Adipocyte (in vitro differentiated cells): Measurements from ENCODE around the gene MYLK4.

ENCODE experiments used
- DNase-seq: peaks from one replicate; pipeline ENCODE4 v3.0.0-alpha.2; 2015; ENCODE audit warnings: low read depth
- H3K27me3 ChIP-seq: replicated peaks from 2 replicates; pipeline ENCODE4 v1.7.0; 2013; ENCODE audit warnings: mild to moderate bottlenecking, low read length, moderate library complexity; ENCODE audit not compliant: control insufficient read depth, insufficient read depth
- H3K36me3 ChIP-seq: 2 replicates; pipeline ENCODE4 v1.7.0; 2013; ENCODE audit warnings: low read length, mild to moderate bottlenecking, moderate library complexity; ENCODE audit not compliant: control insufficient read depth, insufficient read depth, severe bottlenecking
- H3K4me1 ChIP-seq: 2 replicates; pipeline ENCODE4 v1.7.0; 2013; ENCODE audit warnings: mild to moderate bottlenecking, low read length, moderate library complexity; ENCODE audit not compliant: control insufficient read depth, insufficient read depth
- H3K4me3 ChIP-seq: 2 replicates; pipeline ENCODE4 v1.7.0; 2013; ENCODE audit warnings: mild to moderate bottlenecking, low read length, moderate library complexity
- H3K9ac ChIP-seq: 2 replicates; pipeline ENCODE4 v1.7.0; 2013; ENCODE audit warnings: mild to moderate bottlenecking, low read length, moderate library complexity
- H3K9me3 ChIP-seq: 2 replicates; pipeline ENCODE4 v1.7.0; 2013; ENCODE audit warnings: mild to moderate bottlenecking, low read length, moderate library complexity; ENCODE audit not compliant: control insufficient read depth

The MYLK4 gene

DNA sequence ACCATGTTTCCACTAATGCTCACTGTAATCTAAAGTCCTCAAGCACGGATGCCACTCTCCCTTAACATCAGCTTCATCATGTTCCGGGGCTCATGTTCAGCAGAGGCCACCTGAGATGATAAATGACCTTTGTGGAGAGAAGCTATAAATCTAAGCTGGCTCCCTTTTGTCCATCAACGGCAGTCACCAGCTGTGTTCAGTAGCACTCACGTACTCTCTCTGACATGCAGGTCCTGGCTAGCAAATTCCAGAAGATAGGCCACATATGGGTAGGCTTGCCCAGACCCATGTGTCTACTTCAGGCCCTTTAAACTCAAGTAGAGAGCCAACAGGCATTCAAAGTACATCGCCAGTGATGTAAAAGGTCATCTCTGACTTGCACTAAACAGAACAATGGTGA, 38.6 kb downstream of the MYLK4 start:
- no peaks in the 10 kb centered on the region for H3K36me3 ChIP-seq
- peaks cover 10% of the 10 kb centered on the region for H3K4me1 ChIP-seq
- H3K9ac ChIP-seq: no peak overlapping the region
- H3K4me3 ChIP-seq: no peak overlapping the region
- no peak for DNase-seq
- peaks cover 14% of the 10 kb centered on the region for H3K9me3 ChIP-seq
- no peaks in the 10 kb centered on the region for H3K27me3 ChIP-seq

DNA sequence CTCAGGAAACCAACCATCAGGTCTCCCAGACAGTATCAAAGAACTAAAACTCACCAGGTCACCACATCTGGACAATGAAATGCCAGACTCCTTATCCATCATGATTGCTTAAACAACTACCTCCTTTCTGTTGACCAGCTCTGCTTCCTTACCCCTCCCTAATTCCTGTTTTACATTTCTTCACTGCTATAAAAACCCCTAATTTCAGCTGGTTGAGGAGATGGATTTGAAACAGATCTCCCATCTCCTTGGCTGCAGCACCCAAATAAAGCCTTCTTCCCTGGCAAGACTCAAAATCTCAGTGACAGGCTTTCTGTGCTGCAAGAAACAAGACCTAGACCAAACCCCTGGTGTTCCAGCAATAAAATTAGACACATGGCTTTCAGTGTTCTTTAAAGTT, 40.3 kb downstream of the MYLK4 start:
- no peak overlapping the region for H3K9ac ChIP-seq
- no peak for DNase-seq
- peaks cover 10% of the 10 kb centered on the region for H3K4me1 ChIP-seq
- H3K4me3 ChIP-seq: no peak overlapping the region
- peaks cover 14% of the 10 kb centered on the region for H3K9me3 ChIP-seq
- H3K36me3 ChIP-seq: no peaks in the 10 kb centered on the region
- no peaks in the 10 kb centered on the region for H3K27me3 ChIP-seq

DNA sequence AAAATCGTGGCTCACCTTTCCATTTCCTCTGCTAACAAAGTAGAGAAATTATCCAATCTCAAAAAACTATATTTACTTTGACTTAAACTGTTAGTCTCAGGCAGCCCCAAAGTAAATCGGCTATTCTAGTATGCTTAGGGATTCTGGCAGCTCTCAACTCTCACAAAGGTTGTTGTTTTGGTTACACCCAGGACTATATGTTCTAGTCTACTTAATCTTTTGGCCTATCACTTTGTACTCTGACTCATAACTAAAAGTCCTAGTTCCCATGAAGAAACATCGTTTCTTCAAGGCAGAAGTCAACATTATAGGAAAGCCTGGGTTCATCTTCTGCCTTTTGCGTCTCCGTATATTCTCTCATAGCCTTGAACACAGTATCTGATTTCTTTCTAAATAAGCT, 42.3 kb downstream of the MYLK4 start:
- Histone ChIP-seq H3K9ac (no peak overlapping the region), H3K4me3 (no peak overlapping the region), H3K36me3 (no peaks in the 10 kb centered on the region), H3K27me3 (no peaks in the 10 kb centered on the region), H3K9me3 (peaks cover 14% of the 10 kb centered on the region), H3K4me1 (no peaks in the 10 kb centered on the region)
- peak; percentile 61 for DNase-seq

- DNase-seq: no peak
- Histone ChIP-seq H3K4me3 (no peak overlapping the region), H3K9me3 (peaks cover 14% of the 10 kb centered on the region), H3K36me3 (no peaks in the 10 kb centered on the region), H3K4me1 (no peaks in the 10 kb centered on the region), H3K27me3 (no peaks in the 10 kb centered on the region), H3K9ac (no peak overlapping the region)
These were observed 44.2 kb downstream of the MYLK4 start for GRCh38 chr6:2706558-2706957.

- peaks cover 3% of the 10 kb centered on the region for H3K9me3 ChIP-seq
- H3K9ac ChIP-seq: no peak overlapping the region
- H3K27me3 ChIP-seq: no peaks in the 10 kb centered on the region
- no peak overlapping the region for H3K4me3 ChIP-seq
- DNase-seq: no peak
- no peaks in the 10 kb centered on the region for H3K36me3 ChIP-seq
- no peaks in the 10 kb centered on the region for H3K4me1 ChIP-seq
These were observed 45.5 kb downstream of the MYLK4 start for GRCh38 chr6:2705256-2705655.

GRCh38 chr6:2697291-2697690, 53.4 kb downstream of the MYLK4 start:
- no peaks in the 10 kb centered on the region for H3K9me3 ChIP-seq
- DNase-seq: no peak

GRCh38 chr6:2695454-2696095, 55.1 kb downstream of the MYLK4 start:
- no peak overlapping the region for H3K4me3 ChIP-seq
- no peaks in the 10 kb centered on the region for H3K9me3 ChIP-seq
- no peaks in the 10 kb centered on the region for H3K27me3 ChIP-seq
- peak; percentile 77 for DNase-seq
- H3K36me3 ChIP-seq: no peaks in the 10 kb centered on the region
- no peaks in the 10 kb centered on the region for H3K4me1 ChIP-seq
- H3K9ac ChIP-seq: no peak overlapping the region

More at GRCh38 chr6:2697291-2697690, 53.4 kb downstream of the MYLK4 start:
- Histone ChIP-seq H3K4me3 (no peak overlapping the region), H3K4me1 (no peaks in the 10 kb centered on the region), H3K9ac (no peak overlapping the region), H3K27me3 (no peaks in the 10 kb centered on the region), H3K36me3 (no peaks in the 10 kb centered on the region)

DNA sequence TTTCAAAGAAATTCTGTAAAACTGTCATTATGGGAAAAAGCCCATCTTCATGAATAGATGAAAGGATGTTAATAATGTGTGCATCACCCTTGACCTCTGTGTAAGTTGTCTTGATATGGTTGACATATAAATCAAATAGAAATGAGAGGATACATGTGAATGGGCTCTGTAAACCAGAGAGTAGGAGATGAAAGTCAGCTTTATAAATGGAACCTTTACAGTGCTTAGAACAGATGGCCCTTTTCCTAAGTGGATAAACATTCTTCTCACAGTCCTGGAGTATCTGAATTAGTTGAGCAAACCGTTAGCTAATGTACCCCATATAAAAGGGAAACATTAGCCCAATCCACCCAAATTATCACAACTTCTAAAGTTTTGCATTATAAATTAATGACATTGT, 57.5 kb downstream of the MYLK4 start:
- no peaks in the 10 kb centered on the region for H3K36me3 ChIP-seq
- no peak overlapping the region for H3K4me3 ChIP-seq
- H3K4me1 ChIP-seq: peaks cover 5% of the 10 kb centered on the region
- H3K27me3 ChIP-seq: no peaks in the 10 kb centered on the region
- no peak for DNase-seq
- no peak overlapping the region for H3K9ac ChIP-seq
- no peaks in the 10 kb centered on the region for H3K9me3 ChIP-seq

GRCh38 chr6:2688401-2689064, 62.2 kb downstream of the MYLK4 start:
- Histone ChIP-seq H3K36me3 (no peaks in the 10 kb centered on the region), H3K27me3 (no peaks in the 10 kb centered on the region), H3K9me3 (no peaks in the 10 kb centered on the region), H3K4me3 (no peak overlapping the region), H3K4me1 (peaks cover 12% of the 10 kb centered on the region), H3K9ac (no peak overlapping the region)
- DNase-seq: peak; percentile 77

DNA sequence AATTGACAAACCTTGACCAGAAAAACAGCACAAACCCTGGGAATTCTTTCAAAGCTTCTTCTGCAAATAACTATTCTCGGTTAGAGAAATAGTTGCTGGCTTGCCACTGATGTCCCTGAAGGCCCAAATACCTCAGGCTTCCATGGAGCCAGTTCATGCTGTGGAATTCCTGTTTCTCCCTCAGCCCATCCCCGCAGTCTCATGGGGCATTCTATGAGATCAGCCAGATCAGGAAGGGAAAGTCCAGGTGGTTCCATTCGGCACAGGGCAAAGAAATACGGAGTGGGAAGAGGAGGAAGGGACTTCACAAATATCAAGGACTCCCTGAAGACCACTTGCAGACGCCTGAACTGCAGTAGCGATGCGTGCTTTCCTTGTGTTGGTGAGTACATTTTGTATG, 63.3 kb downstream of the MYLK4 start:
- DNase-seq: no peak
- H3K4me1 ChIP-seq: peaks cover 12% of the 10 kb centered on the region
- H3K27me3 ChIP-seq: no peaks in the 10 kb centered on the region
- no peaks in the 10 kb centered on the region for H3K9me3 ChIP-seq
- H3K9ac ChIP-seq: no peak overlapping the region
- H3K36me3 ChIP-seq: no peaks in the 10 kb centered on the region
- no peak overlapping the region for H3K4me3 ChIP-seq

DNA sequence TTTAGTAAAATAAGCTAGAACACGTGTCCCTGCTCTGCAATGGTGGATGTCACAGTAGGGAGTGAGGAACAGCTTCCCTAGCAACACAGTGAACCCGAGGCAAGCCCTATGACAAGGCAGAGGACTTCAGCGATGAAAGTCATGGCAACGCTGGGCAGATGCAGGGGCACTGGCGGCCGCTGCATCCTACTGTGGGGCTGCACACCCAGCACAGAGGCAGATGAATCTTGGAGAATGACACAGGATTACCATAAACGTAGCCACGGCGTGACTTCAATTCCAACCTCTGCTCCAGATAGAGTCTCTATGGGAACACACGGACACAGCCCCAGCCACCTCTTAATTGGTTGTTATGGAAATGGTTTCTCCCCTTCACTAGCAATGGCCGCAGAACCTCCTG, 64.2 kb downstream of the MYLK4 start:
- Histone ChIP-seq H3K27me3 (no peaks in the 10 kb centered on the region), H3K4me3 (no peak overlapping the region), H3K4me1 (peaks cover 12% of the 10 kb centered on the region), H3K9me3 (no peaks in the 10 kb centered on the region), H3K36me3 (no peaks in the 10 kb centered on the region), H3K9ac (no peak overlapping the region)
- DNase-seq: no peak
